GM12892 (cell line): ENCODE results near the gene TMEM213.
"Not testable (repeated sequence)": the region's sequence is repeated elsewhere in the genome, so short reads cannot be mapped to it uniquely, and the experiment has no call there.

Experiments used
- DNase-seq: peaks from one replicate; pipeline ENCODE4 v3.0.0; 2011; ENCODE audit not compliant: insufficient read length
- FAIRE-seq: peaks from 2 replicates; lab custom pipeline; 2011; peaks lifted over from hg19 to GRCh38; lab: Jason Lieb, UNC
- POLR2A ChIP-seq: IDR thresholded peaks from 2 replicates; pipeline ENCODE4 v1.6.1; 2011; ENCODE audit warnings: low read depth, low read length, control low read depth
- POLR2AphosphoS5 ChIP-seq: IDR thresholded peaks from 2 replicates; pipeline ENCODE4 v1.6.1; 2011; ENCODE audit warnings: low read depth, low read length, control low read depth
- TAF1 ChIP-seq: IDR thresholded peaks from 2 replicates; pipeline ENCODE4 v1.6.1; 2011; ENCODE audit warnings: low read depth, mild to moderate bottlenecking, control low read depth, low read length, borderline replicate concordance

The TMEM213 gene

DNA sequence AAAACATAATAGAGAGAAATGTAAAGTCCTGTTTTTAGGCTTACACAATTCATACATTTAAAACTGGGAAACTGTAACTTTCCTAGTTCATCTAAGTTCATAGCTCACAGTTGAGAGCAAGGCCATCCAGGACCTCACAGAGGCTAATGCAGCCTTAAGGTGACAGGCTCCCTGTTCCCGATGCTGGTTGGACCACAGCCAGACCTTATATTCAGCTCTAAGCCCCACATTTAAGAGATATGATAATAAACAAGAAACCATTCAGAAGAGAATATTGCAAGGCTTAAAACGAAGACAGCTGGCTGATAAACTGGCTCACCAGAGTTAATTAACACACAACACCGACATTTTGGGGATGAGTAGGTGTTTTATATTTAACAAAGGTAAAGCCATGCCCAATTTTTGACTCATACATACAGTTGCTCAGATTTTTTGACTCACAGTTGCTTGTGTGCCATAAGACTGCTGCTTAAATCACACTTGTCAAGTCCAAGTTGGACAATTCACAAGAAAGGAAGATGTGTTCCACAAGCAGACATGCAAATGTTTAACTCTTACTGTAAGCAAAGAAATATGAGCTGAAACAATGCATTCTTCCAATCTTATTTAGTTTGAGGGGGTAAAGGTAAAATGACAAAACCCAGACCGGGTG, 41.1 kb upstream of the TMEM213 start:
- FAIRE-seq: no peak
- no peak for DNase-seq
- TF ChIP-seq POLR2AphosphoS5 (no peak), POLR2A (no peak), TAF1 (no peak)

GRCh38 chr7:138768241-138768640, 29.6 kb upstream of the TMEM213 start:
- FAIRE-seq (no peak), DNase-seq (no peak)
- no peak for TF ChIP-seq TAF1
- TF ChIP-seq POLR2A: no peak
- no peak for TF ChIP-seq POLR2AphosphoS5

- DNase-seq (no peak), FAIRE-seq (no peak)
- TF ChIP-seq TAF1 (no peak), POLR2AphosphoS5 (no peak), POLR2A (no peak)
Observed at GRCh38 chr7:138770904-138771303, 26.9 kb upstream of the TMEM213 start.

DNA sequence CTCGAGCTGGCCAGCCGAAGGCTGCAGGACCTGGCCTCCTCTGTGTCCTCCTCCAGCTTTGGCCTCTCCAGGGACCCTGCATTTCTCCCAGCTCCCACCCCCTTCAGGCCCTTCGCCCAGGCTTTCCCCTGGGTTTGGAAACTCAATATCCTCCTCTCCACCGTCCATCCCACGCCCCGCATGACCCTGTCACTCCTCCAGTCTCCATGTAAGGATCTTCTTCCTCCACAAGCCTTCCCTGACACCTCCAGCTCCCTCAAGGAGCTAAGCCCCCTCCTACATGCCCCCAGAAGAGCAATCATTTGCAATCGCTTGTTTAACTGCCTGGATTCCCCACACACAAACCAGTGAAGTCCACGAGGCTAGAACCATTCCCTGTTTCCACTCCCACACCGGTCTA, 24.6 kb upstream of the TMEM213 start:
- TF ChIP-seq TAF1 (no peak), POLR2AphosphoS5 (no peak), POLR2A (no peak)
- DNase-seq (no peak), FAIRE-seq (no peak)

DNA sequence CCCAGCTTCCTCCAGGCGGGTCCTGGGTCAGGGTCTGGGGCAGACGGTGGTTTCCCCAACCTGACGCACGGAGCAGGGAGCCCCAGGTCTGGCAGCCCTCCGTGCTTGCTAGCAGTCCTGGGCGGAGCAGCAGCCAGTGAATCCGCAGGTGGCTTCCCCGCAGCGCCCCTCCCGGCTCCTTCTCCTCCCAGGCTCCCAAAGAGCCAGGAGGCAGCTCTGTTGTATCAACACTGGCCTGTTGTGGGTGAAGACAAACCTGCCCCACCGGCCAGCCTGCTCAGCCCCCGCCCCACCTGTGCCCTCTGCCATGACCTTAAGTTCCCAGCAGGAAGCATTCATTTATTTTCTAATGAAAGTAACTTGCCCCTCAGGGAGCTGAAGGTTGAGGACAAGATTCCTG, 24.0 kb upstream of the TMEM213 start:
- DNase-seq (no peak), FAIRE-seq (no peak)
- TF ChIP-seq POLR2AphosphoS5 (no peak), POLR2A (no peak), TAF1 (no peak)

DNA sequence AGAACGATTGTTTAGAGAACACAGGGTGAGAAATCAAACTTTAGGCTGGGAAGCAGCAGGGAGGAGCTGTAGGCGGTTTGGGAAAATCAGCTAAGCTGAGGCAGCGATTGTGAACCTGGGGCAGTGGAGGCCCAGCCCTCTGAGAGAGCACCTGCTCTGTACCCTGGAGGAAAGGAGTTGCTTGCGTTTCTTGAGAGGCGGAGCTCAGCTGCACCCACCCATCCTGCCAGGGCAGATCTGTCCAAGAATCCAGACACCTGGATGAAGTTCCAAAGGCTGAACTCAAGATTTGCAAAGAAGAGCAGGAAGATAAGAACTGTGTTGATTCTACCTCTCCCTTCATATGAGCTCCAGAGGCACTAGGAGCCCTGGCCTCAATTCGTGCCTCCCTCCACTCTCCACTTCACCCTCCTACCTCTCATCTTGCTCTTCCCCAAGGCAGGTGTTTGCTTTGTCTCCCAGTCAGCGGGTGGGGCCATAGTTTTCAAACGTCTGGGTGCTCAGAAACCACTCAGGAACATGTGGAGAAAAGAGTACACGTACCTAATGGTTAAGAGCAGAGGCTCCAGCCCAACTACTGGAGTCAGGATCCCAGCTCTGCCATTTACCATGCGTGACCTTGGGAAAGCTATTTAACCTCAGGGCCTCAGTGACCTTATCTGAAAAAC, 21.5 kb upstream of the TMEM213 start:
- DNase-seq (no peak), FAIRE-seq (no peak)

DNA sequence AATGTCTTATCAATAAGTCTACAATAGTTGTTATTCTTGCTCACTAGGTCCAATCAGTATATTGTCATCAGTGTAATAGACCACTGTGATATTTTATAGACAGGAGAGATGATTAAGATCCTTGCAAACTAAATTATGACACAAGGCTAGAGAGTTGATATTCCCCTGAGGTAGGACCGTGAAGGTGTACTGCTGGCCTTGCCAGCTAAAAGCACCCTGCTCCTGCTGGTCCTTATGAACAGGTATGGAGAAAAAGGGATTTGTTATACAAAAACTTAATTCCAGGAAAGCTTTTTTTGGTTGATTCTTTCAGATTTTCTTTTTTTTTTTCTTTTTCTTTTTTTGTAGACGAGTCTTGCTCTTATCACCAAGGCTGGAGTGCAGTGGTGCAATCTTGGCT, 16.8 kb upstream of the TMEM213 start:
- FAIRE-seq (no peak), DNase-seq (no peak)
- no peak for TF ChIP-seq POLR2AphosphoS5
- TF ChIP-seq TAF1: no peak

More for the DNA sequence above, 21.5 kb upstream of the TMEM213 start:
- TF ChIP-seq POLR2AphosphoS5 (no peak), TAF1 (no peak), POLR2A (no peak)

DNA sequence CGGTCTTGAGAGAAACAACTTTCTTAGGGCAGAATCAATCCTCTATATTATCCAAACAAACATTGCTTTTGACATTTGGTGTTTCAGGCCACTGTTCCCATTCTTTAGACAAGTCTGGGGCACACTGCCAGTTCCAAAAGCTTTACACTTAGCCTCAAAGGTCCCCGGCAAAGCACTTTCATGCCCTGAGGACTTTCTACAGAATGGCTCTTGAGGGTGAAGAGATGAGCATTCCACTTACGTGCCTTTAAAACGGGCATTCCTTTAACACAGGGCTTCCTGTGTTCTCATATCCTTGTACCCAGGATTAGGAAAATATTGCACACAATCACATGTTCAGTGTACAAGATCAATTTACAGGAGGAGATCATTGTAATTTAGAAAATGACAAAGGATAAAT, 13.1 kb upstream of the TMEM213 start:
- TF ChIP-seq POLR2AphosphoS5 (no peak), POLR2A (no peak), TAF1 (no peak)
- FAIRE-seq (no peak), DNase-seq (no peak)

GRCh38 chr7:138785587-138786437, 12.0 kb upstream of the TMEM213 start:
- no peak for FAIRE-seq
- DNase-seq: no peak
- TF ChIP-seq POLR2AphosphoS5 (no peak), TAF1 (no peak), POLR2A (no peak)

- DNase-seq: no peak
- TF ChIP-seq POLR2AphosphoS5 (no peak), POLR2A (no peak), TAF1 (no peak)
- FAIRE-seq: no peak
Observed at GRCh38 chr7:138796038-138796615, 1.7 kb upstream of the TMEM213 start.

DNA sequence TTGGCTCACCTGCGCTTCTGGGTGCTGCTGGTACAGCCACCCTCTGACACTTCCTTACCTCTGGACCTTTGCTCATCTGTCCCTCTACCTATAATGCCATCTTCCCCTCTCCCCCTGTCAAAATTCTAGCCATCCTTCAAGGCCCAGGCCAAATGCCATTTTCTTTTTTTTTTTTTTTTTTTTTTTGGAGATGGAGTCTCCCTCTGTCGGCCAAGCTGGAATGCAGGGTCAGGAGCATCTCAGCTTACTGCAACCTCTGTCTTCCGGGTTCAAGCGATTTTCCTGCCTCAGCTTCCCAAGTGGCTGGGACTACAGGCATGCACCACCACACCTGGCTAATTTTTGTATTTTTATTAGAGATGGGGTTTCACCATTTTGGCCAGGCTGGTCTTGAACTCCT, 748 bp upstream of the TMEM213 start:
- not testable (repeated sequence) for DNase-seq, FAIRE-seq

DNA sequence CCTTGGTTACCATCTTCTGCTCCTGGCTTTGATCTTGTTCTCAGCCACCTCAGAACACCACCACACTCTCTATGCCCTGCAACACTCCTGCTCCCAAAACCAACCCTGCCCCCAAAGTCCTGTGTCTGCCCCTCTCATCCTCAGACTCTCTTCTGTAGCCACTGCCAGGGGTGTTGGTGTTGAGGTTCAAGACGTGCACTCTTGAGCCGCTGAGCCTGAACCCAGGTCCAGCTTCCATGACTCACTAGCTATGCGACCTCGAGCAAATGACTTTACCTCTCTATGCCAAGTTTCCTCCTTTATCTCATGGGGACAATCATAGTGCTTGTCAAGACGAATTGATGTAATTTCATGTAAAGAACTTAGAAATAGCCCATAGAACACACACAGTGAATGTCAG, 1.0 kb downstream of the TMEM213 start:
- TF ChIP-seq TAF1 (no peak), POLR2A (no peak), POLR2AphosphoS5 (no peak)
- FAIRE-seq: no peak
- no peak for DNase-seq
